CD8-positive, alpha-beta memory T cell (primary cell): ENCODE results near the gene GBGT1. TPM values are rescaled to one million over a fixed set of nuclear protein-coding genes. Genes with fewer than 3 reads are reported as not detected.
A peak's percentile ranks its signal among the peaks of the same experiment; 100 is the strongest.

Source experiments
- CTCF ChIA-PET: fragments of 350-600 bp; sonication (Branson Sonifier 250); formaldehyde crosslinking; loops from one replicate; lab custom pipeline; 2021; ENCODE audit warnings: antibody characterized with exemption; lab: Charles Lee
- POLR2A ChIA-PET: fragments of 350-600 bp; sonication (Branson Sonifier 250); formaldehyde crosslinking; loops from one replicate; lab custom pipeline; 2021; ENCODE audit warnings: antibody characterized with exemption; lab: Charles Lee
- DNase-seq, 5 donors: peaks; one replicate each; pipeline versions ENCODE4 v3.0.0 to v3.0.0-alpha.2; 2020 to 2022; ENCODE audit warnings: mixed read lengths in 1 of 5
- H3K27ac ChIP-seq: one replicate; pipeline ENCODE4 v1.7.0; 2013; ENCODE audit warnings: low read depth, mild to moderate bottlenecking, low read length, moderate library complexity
- H3K27me3 ChIP-seq: 2 replicates; pipeline ENCODE4 v1.7.0; 2013; ENCODE audit warnings: low read length, mild to moderate bottlenecking; ENCODE audit not compliant: insufficient read depth, poor library complexity, severe bottlenecking
- H3K36me3 ChIP-seq: 2 replicates; pipeline ENCODE4 v1.7.0; 2013; ENCODE audit warnings: mild to moderate bottlenecking, low read length, moderate library complexity; ENCODE audit not compliant: insufficient read depth
- H3K4me1 ChIP-seq: 2 replicates; pipeline ENCODE4 v1.7.0; 2013; ENCODE audit warnings: mild to moderate bottlenecking, low read length, moderate library complexity; ENCODE audit not compliant: insufficient read depth
- H3K4me3 ChIP-seq: 2 replicates; pipeline ENCODE4 v1.7.0; 2013; ENCODE audit warnings: mild to moderate bottlenecking, low read length
- H3K9me3 ChIP-seq: 2 replicates; pipeline ENCODE4 v1.7.0; 2013; ENCODE audit warnings: mild to moderate bottlenecking, low read length
- H3K27ac Mint-ChIP-seq, 8 donors: one replicate each; pipeline ENCODE4 v1.8.0; 2020 to 2021; ENCODE audit warnings: mixed read lengths in 8 of 8, mild to moderate bottlenecking in 6 of 8, inconsistent platforms in 3 of 8, moderate library complexity in 3 of 8
- H3K27me3 Mint-ChIP-seq, 2 donors: one replicate each; pipeline ENCODE4 v1.8.0; 2020 to 2021; ENCODE audit warnings: mixed read lengths in 2 of 2, mild to moderate bottlenecking in 1 of 2, moderate library complexity in 1 of 2
- H3K36me3 Mint-ChIP-seq, 3 donors: one replicate each; pipeline ENCODE4 v1.8.0; 2020 to 2021; ENCODE audit warnings: mixed read lengths in 3 of 3, inconsistent platforms in 1 of 3, mild to moderate bottlenecking in 1 of 3
- H3K4me1 Mint-ChIP-seq, 3 donors: one replicate each; pipeline ENCODE4 v1.8.0; 2020 to 2021; ENCODE audit warnings: mixed read lengths in 3 of 3, inconsistent platforms in 1 of 3, mild to moderate bottlenecking in 1 of 3
- H3K4me3 Mint-ChIP-seq, 7 donors: one replicate each; pipeline ENCODE4 v1.8.0; 2020 to 2021; ENCODE audit warnings: mixed read lengths in 7 of 7, mild to moderate bottlenecking in 6 of 7, moderate library complexity in 4 of 7, inconsistent platforms in 2 of 7
- H3K9me3 Mint-ChIP-seq, 5 donors: one replicate each; pipeline ENCODE4 v1.8.0; 2020 to 2022; ENCODE audit warnings: mixed read lengths in 5 of 5, mild to moderate bottlenecking in 3 of 5, moderate library complexity in 2 of 5, inconsistent platforms in 1 of 5
- polyA plus RNA-seq: library from polyadenylated mRNA; unstranded; fragments of 300-500 nt; fragmentation: Illumina TruSeq; gene quantifications from one replicate; pipeline ENCODE4 v1.2.3, GENCODE V29; 2021
- total RNA-seq, 2 experiments: library from RNA; stranded (reverse); gene quantifications; one replicate each; pipeline ENCODE4 v1.2.3, GENCODE V29; 2021

Gene GBGT1
- total and polyA plus RNA-seq, 3 experiments from 2014 or later = 1.8 to 2.6 TPM; not detected in 1

- H3K9me3 Mint-ChIP-seq = no peaks in the 10 kb centered on the region
- peak overlapping the region in 5 of 8 donors; percentile 7 to 81 (median 59) for H3K27ac Mint-ChIP-seq
- peak overlapping the region in 2 of 7 donors; percentile 15 to 27 for H3K4me3 Mint-ChIP-seq
- H3K4me1 Mint-ChIP-seq = peaks cover 46 to 94% (median 60%) of the 10 kb centered on the region in 3 donors
- H3K36me3 ChIP-seq = no peaks in the 10 kb centered on the region
- no peaks in the 10 kb centered on the region for H3K27me3 Mint-ChIP-seq
- no peaks in the 10 kb centered on the region for H3K27me3 ChIP-seq
- POLR2A ChIA-PET = interaction anchor here (1.1 to 2.6 kb wide), 3 partner anchors 13 to 31 kb away, joined by 4 to 5 read pairs (median 5); no protein-coding TSS in a partner anchor
- H3K36me3 Mint-ChIP-seq = peaks cover 0 to 25% (median 0%) of the 10 kb centered on the region in 3 donors
- no peaks in the 10 kb centered on the region for H3K9me3 ChIP-seq
- H3K4me1 ChIP-seq = peaks cover 74% of the 10 kb centered on the region
- CTCF ChIA-PET = interaction anchor here (0.8 to 25.9 kb wide), 9 partner anchors 12 to 95 kb away, joined by 3 to 521 read pairs (median 6); no protein-coding TSS in a partner anchor
- no peak for DNase-seq
- no peak overlapping the region for H3K4me3 ChIP-seq
- no peak overlapping the region for H3K27ac ChIP-seq
These were observed 46.2 kb downstream of the GBGT1 start for GRCh38 chr9:133117271-133118178.

- DNase-seq = peak in 1 of 5 donors; percentile 1
- no peaks in the 10 kb centered on the region for H3K9me3 ChIP-seq
- no peaks in the 10 kb centered on the region for H3K27me3 ChIP-seq
- H3K4me3 ChIP-seq = no peak overlapping the region
- Mint-ChIP-seq H3K27me3 (no peaks in the 10 kb centered on the region), H3K4me3 (peak overlapping the region in 1 of 7 donors; percentile 34), H3K36me3 (peaks cover 0 to 34% (median 0%) of the 10 kb centered on the region in 3 donors), H3K9me3 (no peaks in the 10 kb centered on the region), H3K4me1 (peaks cover 38 to 92% (median 54%) of the 10 kb centered on the region in 3 donors), H3K27ac (peak overlapping the region in 4 of 8 donors; percentile 29 to 91 (median 64))
- H3K4me1 ChIP-seq = peaks cover 68% of the 10 kb centered on the region
- peak overlapping the region; percentile 43 for H3K27ac ChIP-seq
- H3K36me3 ChIP-seq = no peaks in the 10 kb centered on the region
- ChIA-PET POLR2A (interaction anchor here (1.1 to 2.6 kb wide), 2 partner anchors 14 to 32 kb away, joined by 5 read pairs; no protein-coding TSS in a partner anchor), CTCF (interaction anchor here (0.8 to 25.9 kb wide), 6 partner anchors 11 to 94 kb away, joined by 3 to 521 read pairs (median 6); no protein-coding TSS in a partner anchor)
These were observed 47.1 kb downstream of the GBGT1 start for GRCh38 chr9:133116346-133117231.

- Histone ChIP-seq H3K9me3 (no peaks in the 10 kb centered on the region), H3K4me1 (peaks cover 65% of the 10 kb centered on the region), H3K27ac (peak overlapping the region; percentile 43), H3K36me3 (no peaks in the 10 kb centered on the region), H3K4me3 (no peak overlapping the region), H3K27me3 (no peaks in the 10 kb centered on the region)
- Mint-ChIP-seq H3K4me3 (peak overlapping the region in 4 of 7 donors; percentile 41 to 55 (median 46)), H3K36me3 (peaks cover 0 to 41% (median 0%) of the 10 kb centered on the region in 3 donors), H3K4me1 (peaks cover 35 to 89% (median 51%) of the 10 kb centered on the region in 3 donors), H3K27me3 (no peaks in the 10 kb centered on the region), H3K9me3 (no peaks in the 10 kb centered on the region), H3K27ac (peak overlapping the region; percentile 24 to 91 (median 80))
- DNase-seq = peak in 3 of 5 donors; percentile 27 to 67 (median 38)
- ChIA-PET POLR2A (interaction anchor here (2.6 kb wide), 1 partner anchor 18 kb away, joined by 8 read pairs; no protein-coding TSS in a partner anchor), CTCF (interaction anchor here (1.1 to 25.9 kb wide), 3 partner anchors 13 to 94 kb away, joined by 3 to 521 read pairs (median 5); no protein-coding TSS in a partner anchor)
These were observed 47.9 kb downstream of the GBGT1 start for GRCh38 chr9:133115604-133116345.

GRCh38 chr9:133114886-133115603, 48.7 kb downstream of the GBGT1 start:
- no peak for DNase-seq
- Mint-ChIP-seq H3K9me3 (no peaks in the 10 kb centered on the region), H3K4me3 (peak overlapping the region in 4 of 7 donors; percentile 35 to 76 (median 48)), H3K4me1 (peaks cover 35 to 83% (median 49%) of the 10 kb centered on the region in 3 donors), H3K27ac (peak overlapping the region; percentile 64 to 97 (median 87)), H3K27me3 (no peaks in the 10 kb centered on the region), H3K36me3 (peaks cover 0 to 46% (median 0%) of the 10 kb centered on the region in 3 donors)
- CTCF ChIA-PET = interaction anchor here (1.1 to 25.9 kb wide), 3 partner anchors 11 to 33 kb away, joined by 3 to 521 read pairs (median 6); no protein-coding TSS in a partner anchor
- peaks cover 5% of the 10 kb centered on the region for H3K36me3 ChIP-seq
- POLR2A ChIA-PET = interaction anchor here (1.0 to 2.6 kb wide), 2 partner anchors 18 to 22 kb away, joined by 3 to 8 read pairs; no protein-coding TSS in a partner anchor
- peaks cover 65% of the 10 kb centered on the region for H3K4me1 ChIP-seq
- H3K4me3 ChIP-seq = no peak overlapping the region
- H3K27ac ChIP-seq = peak overlapping the region; percentile 43
- H3K9me3 ChIP-seq = no peaks in the 10 kb centered on the region
- H3K27me3 ChIP-seq = no peaks in the 10 kb centered on the region

GRCh38 chr9:133113949-133114885, 49.5 kb downstream of the GBGT1 start:
- H3K4me1 Mint-ChIP-seq = peaks cover 35 to 75% (median 45%) of the 10 kb centered on the region in 3 donors
- POLR2A ChIA-PET = interaction anchor here (1.0 to 2.6 kb wide), 2 partner anchors 19 to 23 kb away, joined by 3 to 8 read pairs; no protein-coding TSS in a partner anchor

More at GRCh38 chr9:133113949-133114885, 49.5 kb downstream of the GBGT1 start:
- peak overlapping the region in 7 of 8 donors; percentile 86 to 97 (median 91) for H3K27ac Mint-ChIP-seq
- peaks cover 13% of the 10 kb centered on the region for H3K36me3 ChIP-seq
- H3K27ac ChIP-seq = peak overlapping the region; percentile 43
- no peaks in the 10 kb centered on the region for H3K9me3 Mint-ChIP-seq
- H3K4me3 ChIP-seq = no peak overlapping the region
- no peaks in the 10 kb centered on the region for H3K9me3 ChIP-seq
- H3K4me1 ChIP-seq = peaks cover 57% of the 10 kb centered on the region
- DNase-seq = no peak
- H3K36me3 Mint-ChIP-seq = peaks cover 0 to 55% (median 2%) of the 10 kb centered on the region in 3 donors
- no peaks in the 10 kb centered on the region for H3K27me3 ChIP-seq
- CTCF ChIA-PET = interaction anchor here (1.2 to 25.9 kb wide), 4 partner anchors 10 to 83 kb away, joined by 3 to 521 read pairs (median 4); partner anchors contain the start of gene GTF3C5
- H3K4me3 Mint-ChIP-seq = peak overlapping the region in 3 of 7 donors; percentile 24 to 39 (median 37)
- H3K27me3 Mint-ChIP-seq = no peaks in the 10 kb centered on the region
